ENCODE measurements around the gene AIFM3.

The AIFM3 gene

GRCh38 chr22:20991252-20992055, 24.4 kb downstream of the AIFM3 start:
- DNase-seq (ENCODE audit: low read depth), result no peak

DNA sequence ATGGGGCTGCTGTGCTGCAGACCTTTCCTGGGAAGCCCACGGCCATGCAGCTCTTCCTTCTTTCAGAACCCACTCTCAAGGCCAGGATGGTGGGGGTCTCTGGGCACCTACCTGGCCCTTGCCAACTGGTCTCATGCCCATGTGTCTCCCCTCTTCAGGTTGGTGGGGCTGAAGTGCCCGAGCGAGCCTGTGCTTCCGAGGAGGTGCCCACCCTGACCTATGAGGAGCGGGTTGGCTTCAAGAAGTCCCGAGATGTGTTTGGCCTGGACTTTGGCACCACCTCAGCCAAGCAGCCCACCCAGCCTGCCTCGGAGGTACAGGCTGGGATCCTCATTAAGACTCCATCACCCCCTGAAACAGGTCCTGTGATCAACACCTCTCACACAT, 25.0 kb downstream of the AIFM3 start:
- no peak for DNase-seq (ENCODE audit: low read depth)

- DNase-seq (ENCODE audit: low read depth), result no peak
Observed at GRCh38 chr22:20992456-20993303, 25.6 kb downstream of the AIFM3 start.

GRCh38 chr22:20993304-20994127, 26.5 kb downstream of the AIFM3 start:
- DNase-seq (ENCODE audit: low read depth), result no peak

GRCh38 chr22:20994128-20994901, 27.3 kb downstream of the AIFM3 start:
- DNase-seq (ENCODE audit: low read depth), result no peak

DNA sequence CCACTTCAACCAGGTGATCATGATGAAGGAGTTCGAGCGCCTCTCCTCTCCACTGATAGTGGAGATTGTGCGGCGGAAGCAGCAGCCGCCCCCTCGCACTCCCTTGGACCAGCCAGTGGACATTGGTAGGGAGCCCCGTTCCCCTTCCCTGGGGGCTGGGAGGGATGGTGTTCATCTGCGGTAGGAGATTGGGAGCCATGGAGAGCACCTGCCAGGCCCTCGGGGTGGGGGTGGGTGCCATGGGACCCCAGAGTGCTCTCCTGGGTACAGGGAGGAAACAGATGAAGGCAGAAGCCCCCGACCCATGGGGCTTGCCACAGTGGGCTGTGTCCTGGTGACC, 27.8 kb downstream of the AIFM3 start:
- DNase-seq (ENCODE audit: low read depth), result no peak

GRCh38 chr22:20995329-20996030, 28.4 kb downstream of the AIFM3 start:
- DNase-seq (ENCODE audit: low read depth), result no peak

- DNase-seq (ENCODE audit: low read depth), result no peak
Observed at GRCh38 chr22:20996031-20996410, 29.0 kb downstream of the AIFM3 start.

- DNase-seq (ENCODE audit: low read depth), result no peak
Observed at GRCh38 chr22:20996598-20997535, 29.8 kb downstream of the AIFM3 start.

- DNase-seq (ENCODE audit: low read depth), result no peak
Observed at GRCh38 chr22:20997536-20998257, 30.6 kb downstream of the AIFM3 start.

DNA sequence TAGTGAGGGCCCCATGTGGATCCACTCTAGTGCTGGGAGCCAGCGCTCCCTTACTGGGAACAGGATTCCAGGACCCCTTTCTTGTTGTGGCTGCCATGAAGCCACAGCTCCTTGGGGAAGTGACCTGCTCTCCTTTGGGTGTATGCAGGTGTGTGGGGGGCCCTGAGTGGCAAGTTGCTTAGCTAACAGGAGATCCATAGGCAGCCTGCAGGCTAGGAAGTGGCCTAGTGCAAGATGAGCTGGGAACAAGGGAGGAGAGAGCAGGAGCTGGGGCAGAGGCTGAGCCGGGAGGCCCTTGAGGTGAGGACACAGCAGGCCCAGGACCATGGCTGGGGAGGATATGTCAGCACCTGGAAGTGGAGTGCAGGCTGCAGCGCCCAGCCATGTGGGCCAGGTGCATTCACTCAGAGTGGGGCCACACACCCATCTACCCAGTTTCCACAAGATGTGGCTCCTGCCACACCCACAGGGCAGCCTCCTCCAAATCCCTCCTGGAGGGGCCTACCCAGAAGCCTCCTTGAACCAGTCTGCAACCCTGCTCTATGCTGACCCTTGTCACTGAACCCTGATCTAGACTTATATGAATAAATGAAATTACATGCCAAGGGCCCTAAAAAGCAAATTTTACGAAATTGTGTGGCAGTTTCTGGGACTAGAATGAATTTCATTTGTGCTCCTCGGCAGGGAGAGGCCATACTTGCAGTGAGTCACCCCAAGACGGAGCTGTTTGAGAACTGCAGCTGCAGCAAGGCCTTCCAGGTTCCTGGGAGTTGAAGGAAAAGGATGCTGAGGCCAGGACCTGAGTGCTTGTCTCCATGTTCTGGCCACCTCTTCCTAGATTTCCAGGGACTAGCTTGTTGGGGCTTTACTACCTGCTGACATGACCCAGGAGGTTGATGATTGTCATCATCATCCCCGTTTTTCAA, 31.6 kb downstream of the AIFM3 start:
- no peak for DNase-seq (ENCODE audit: low read depth)

- DNase-seq (ENCODE audit: low read depth), result no peak
Observed at GRCh38 chr22:20999350-21000206, 32.5 kb downstream of the AIFM3 start.

- no peak for DNase-seq (ENCODE audit: low read depth)
Observed at GRCh38 chr22:21000207-21000986, 33.3 kb downstream of the AIFM3 start.

GRCh38 chr22:21000987-21001600, 34.0 kb downstream of the AIFM3 start:
- DNase-seq (ENCODE audit: low read depth), result no peak

DNA sequence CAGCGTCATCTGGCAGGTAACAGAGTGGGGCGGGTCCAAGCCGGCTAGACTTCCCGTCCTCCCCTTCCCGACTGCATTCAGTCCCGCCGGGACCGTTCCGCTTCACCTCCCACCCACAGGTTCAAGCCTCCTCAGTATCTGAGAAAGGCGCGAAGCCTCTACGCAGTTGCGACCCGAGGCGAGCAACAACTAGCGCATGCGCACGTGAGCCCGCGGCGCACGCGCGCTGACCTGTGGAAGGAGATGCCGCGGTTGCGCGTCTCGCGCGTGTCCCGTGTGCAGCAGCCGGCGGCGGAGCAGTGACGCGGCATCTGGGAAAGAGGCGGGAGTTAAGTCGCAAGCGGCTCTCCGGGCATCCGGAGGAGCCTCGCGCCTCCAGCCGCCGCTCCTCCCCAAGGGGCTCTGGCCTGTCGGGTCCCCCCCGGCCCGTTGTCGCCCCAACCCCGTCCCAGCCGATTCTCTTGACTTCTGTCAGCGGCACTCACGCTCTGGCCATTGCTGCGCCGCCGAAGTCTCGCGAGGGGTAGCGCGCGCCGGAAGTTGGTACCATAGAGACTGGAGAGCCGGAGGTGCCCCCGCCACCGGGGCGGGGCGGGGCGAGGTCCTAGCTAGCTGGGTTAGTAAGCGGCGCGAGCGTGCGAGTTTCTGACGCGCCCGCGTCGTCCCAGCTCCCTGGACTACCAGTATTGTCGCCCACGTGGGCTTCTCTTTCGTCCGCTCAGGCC, 34.7 kb downstream of the AIFM3 start, which contains the start of gene THAP7:
THAP7 (minus strand) TSS at position 518 of the 725 bp plus-strand sequence; CDS start at position 311, 207 bp downstream.
- DNase-seq (ENCODE audit: low read depth), result peak; percentile 95

Measured in activated T-cell treated with anti-CD3 and anti-CD28 coated beads for 24 hours (primary cell).